D721Med (cell line): ENCODE measurements around the gene EPX.

Experiments
- DNase-seq: peaks from one replicate; pipeline ENCODE4 v3.0.0; 2011; ENCODE audit warnings: low spot score; ENCODE audit not compliant: insufficient read length
- FAIRE-seq: peaks from 2 replicates; lab custom pipeline; 2011; peaks lifted over from hg19 to GRCh38; lab: Jason Lieb, UNC
- TF ChIP-seq, protein P1 (sequence below): IDR thresholded peaks from 2 replicates; pipeline ENCODE4 v1.5.1; 2012; ENCODE audit warnings: mild to moderate bottlenecking, control low read depth; ENCODE audit not compliant: insufficient read depth; ENCODE audit errors: missing control alignments

Gene EPX

DNA sequence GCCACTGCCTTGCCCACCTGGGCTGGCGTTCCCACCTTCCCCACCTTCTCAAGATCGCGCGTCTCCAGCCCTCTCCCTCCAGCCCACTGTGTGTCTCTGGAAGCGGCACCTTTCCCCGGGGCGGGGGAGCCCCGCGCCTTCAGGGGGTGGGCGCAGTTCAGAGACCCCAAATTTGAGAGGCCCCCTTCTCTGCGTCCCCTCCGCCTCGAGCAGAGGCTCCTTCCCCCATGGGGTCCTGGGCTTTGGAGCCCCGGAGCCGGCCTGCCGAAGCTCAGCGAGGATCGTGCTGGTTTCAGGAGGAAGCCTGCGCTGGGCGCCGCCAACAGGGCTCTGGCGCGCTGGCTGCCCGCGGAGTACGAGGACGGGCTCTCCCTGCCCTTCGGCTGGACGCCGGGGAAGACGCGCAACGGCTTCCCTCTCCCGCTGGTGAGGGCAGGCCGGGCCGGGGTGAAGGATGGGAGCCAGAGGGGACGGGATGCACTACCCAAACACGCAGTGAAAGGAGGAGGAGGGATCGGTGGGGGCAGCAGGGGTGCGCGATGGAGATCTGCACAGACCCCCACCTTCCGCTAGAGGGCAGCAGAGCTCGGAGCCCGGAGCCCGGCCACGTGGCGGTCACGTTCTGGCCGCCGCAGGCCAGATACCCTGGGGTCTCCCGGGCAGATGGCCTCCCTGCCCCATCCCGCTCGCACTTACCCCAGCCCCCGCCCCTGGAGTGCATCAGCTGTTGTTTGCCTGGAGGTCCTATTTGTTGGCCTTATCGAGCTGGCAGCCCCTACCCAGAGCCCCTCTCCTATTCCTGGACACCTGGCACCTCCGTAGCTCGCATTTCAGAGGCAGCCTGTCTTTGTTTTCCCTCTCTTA is 57.0 kb downstream of the EPX start:
- peak; percentile 63 for DNase-seq
- TF ChIP-seq, protein P1, sequence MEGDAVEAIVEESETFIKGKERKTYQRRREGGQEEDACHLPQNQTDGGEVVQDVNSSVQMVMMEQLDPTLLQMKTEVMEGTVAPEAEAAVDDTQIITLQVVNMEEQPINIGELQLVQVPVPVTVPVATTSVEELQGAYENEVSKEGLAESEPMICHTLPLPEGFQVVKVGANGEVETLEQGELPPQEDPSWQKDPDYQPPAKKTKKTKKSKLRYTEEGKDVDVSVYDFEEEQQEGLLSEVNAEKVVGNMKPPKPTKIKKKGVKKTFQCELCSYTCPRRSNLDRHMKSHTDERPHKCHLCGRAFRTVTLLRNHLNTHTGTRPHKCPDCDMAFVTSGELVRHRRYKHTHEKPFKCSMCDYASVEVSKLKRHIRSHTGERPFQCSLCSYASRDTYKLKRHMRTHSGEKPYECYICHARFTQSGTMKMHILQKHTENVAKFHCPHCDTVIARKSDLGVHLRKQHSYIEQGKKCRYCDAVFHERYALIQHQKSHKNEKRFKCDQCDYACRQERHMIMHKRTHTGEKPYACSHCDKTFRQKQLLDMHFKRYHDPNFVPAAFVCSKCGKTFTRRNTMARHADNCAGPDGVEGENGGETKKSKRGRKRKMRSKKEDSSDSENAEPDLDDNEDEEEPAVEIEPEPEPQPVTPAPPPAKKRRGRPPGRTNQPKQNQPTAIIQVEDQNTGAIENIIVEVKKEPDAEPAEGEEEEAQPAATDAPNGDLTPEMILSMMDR: peak; percentile 76
- FAIRE-seq: no peak

DNA sequence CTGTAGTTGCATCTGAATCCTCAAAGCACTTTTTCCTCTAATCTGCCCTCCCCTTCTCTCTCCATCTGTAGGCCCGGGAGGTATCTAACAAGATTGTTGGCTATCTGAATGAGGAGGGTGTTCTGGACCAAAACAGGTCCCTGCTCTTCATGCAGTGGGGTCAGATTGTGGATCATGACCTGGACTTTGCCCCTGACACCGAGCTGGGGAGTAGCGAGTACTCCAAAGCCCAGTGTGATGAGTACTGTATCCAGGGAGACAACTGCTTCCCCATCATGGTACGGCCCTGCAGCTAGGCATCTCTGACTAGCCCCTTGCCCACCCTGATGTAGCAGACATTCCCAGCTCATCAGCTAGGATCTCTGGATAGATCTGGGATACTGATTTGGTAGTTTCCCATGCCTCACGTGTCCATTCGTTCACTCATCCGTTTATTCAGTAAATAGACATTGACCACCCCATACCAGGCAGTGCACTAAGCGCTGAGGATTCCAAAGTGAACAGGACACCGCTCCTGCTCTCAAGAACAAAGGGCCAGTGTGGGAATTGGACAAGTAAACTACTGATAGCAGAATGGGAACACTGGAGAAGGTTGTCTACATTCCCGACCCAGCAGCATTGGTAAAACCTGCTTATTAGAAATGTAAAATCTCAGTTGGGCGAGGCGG is 58.0 kb downstream of the EPX start:
- no peak for FAIRE-seq
- no peak for DNase-seq
- TF ChIP-seq, protein P1: no peak

DNA sequence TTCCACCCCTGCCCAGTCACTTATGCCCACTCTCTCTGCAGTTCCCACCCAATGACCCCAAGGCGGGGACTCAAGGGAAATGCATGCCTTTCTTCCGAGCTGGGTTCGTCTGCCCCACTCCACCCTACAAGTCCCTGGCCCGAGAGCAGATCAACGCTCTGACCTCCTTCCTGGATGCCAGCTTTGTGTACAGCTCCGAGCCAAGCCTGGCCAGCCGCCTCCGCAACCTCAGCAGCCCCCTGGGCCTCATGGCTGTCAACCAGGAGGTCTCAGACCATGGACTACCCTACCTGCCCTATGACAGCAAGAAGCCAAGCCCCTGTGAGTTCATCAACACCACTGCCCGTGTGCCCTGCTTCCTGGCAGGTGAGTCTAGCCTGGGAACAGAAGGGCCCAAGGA is 59.6 kb downstream of the EPX start:
- no peak for FAIRE-seq
- no peak for DNase-seq
- TF ChIP-seq, protein P1: no peak

- no peak for FAIRE-seq
- TF ChIP-seq, protein P1: no peak
Observed at GRCh38 chr17:58253082-58253481, 60.6 kb downstream of the EPX start.

More at GRCh38 chr17:58253082-58253481, 60.6 kb downstream of the EPX start:
- DNase-seq: no peak
